B cell (primary cell): ENCODE data around the gene ZNRF2. TPM values are rescaled to one million over a fixed set of nuclear protein-coding genes. Genes with fewer than 3 reads are reported as not detected.

Source experiments
- ATAC-seq: fragments of 200-7000 bp; cut with Tn5 transposase; one replicate; pipeline ENCODE4 v1.10.0; 2021; ENCODE audit warnings: low read depth, mild to moderate bottlenecking, moderate number of reproducible peaks, moderate library complexity
- CTCF ChIA-PET: fragments of 350-600 bp; sonication (Branson Sonifier 250); formaldehyde crosslinking; loops from one replicate; lab custom pipeline; 2021; ENCODE audit warnings: antibody characterized with exemption, inconsistent platforms; lab: Charles Lee
- POLR2A ChIA-PET: fragments of 350-600 bp; sonication (Branson Sonifier 250); formaldehyde crosslinking; loops from one replicate; lab custom pipeline; 2021; ENCODE audit warnings: antibody characterized with exemption; lab: Charles Lee
- DNase-seq: peaks from one replicate; pipeline ENCODE4 v3.0.0; 2013
- H2AFZ ChIP-seq: 2 replicates; pipeline ENCODE4 v1.6.1; 2012; ENCODE audit warnings: mild to moderate bottlenecking, low read depth, low read length; ENCODE audit not compliant: insufficient read depth, poor library complexity, severe bottlenecking
- H3K27ac ChIP-seq, 2 donors: 1 replicate in 1 of 2; 2 replicates in 1 of 2; pipeline ENCODE4 v1.5.1; 2012 to 2013; ENCODE audit warnings: low read length in 2 of 2, mild to moderate bottlenecking in 2 of 2, moderate library complexity in 1 of 2
- H3K27me3 ChIP-seq, 4 experiments: fragments of 200-600 bp in 1 of 4; sonication (generic) in 1 of 4; replicated peaks in 1 of 4; 1 replicate in 2 of 4; 2 replicates in 2 of 4; pipeline versions ENCODE4 v1.6.1 to v1.7.0; 2013 to 2016; ENCODE audit warnings: low read length in 3 of 4, mild to moderate bottlenecking in 2 of 4, mixed read lengths in 1 of 4, moderate library complexity in 1 of 4; ENCODE audit not compliant: insufficient read depth in 4 of 4, control insufficient read depth in 3 of 4; ENCODE audit errors: control extremely low read depth in 1 of 4
- H3K36me3 ChIP-seq, 2 experiments: replicated peaks in 1 of 2; 1 replicate in 1 of 2; 2 replicates in 1 of 2; pipeline versions ENCODE4 v1.6.1 to v1.7.1; 2013; ENCODE audit warnings: low read length in 1 of 2; ENCODE audit not compliant: insufficient read depth in 2 of 2, control insufficient read depth in 1 of 2; ENCODE audit errors: control extremely low read depth in 1 of 2, extremely low read depth in 1 of 2
- H3K4me1 ChIP-seq, 2 donors: fragments of 200-600 bp in 1 of 2; sonication (generic) in 1 of 2; 1 replicate in 1 of 2; 2 replicates in 1 of 2; pipeline versions ENCODE4 v1.5.1 to v1.6.1; 2013 to 2017; ENCODE audit warnings: low read length in 2 of 2; ENCODE audit not compliant: control insufficient read depth in 2 of 2, insufficient read depth in 2 of 2
- H3K4me2 ChIP-seq: replicated peaks from 2 replicates; pipeline ENCODE3; 2012; ENCODE audit warnings: mild to moderate bottlenecking, low read depth, low read length; ENCODE audit not compliant: poor library complexity, severe bottlenecking
- H3K4me3 ChIP-seq, 5 experiments: fragments of 200-600 bp in 1 of 5; sonication (generic) in 1 of 5; 1 replicate in 3 of 5; 2 replicates in 2 of 5; pipeline versions ENCODE4 v1.5.1 to v1.7.0; 2011 to 2016; ENCODE audit warnings: low read length in 4 of 5, mild to moderate bottlenecking in 4 of 5, low read depth in 2 of 5, control low read depth in 1 of 5, moderate library complexity in 1 of 5; ENCODE audit not compliant: insufficient read depth in 1 of 5; ENCODE audit errors: control extremely low read depth in 1 of 5, extremely low read depth in 1 of 5
- H3K79me2 ChIP-seq: fragments of 200-600 bp; sonication (generic); one replicate; pipeline ENCODE4 v1.6.0; 2016; ENCODE audit warnings: low read length; ENCODE audit not compliant: control insufficient read depth, insufficient read depth
- H3K9ac ChIP-seq: fragments of 200-600 bp; sonication (generic); 2 replicates; pipeline ENCODE4 v1.6.1; 2017; ENCODE audit warnings: mild to moderate bottlenecking, low read length, moderate library complexity
- H3K9me3 ChIP-seq, 3 donors: one replicate each; pipeline versions ENCODE4 v1.6.1 to v1.7.1; 2013; ENCODE audit warnings: low read length in 2 of 3; ENCODE audit not compliant: control insufficient read depth in 2 of 3, insufficient read depth in 1 of 3; ENCODE audit errors: control extremely low read depth in 1 of 3
- H4K20me1 ChIP-seq: 2 replicates; pipeline ENCODE4 v1.6.0; 2012; ENCODE audit warnings: mild to moderate bottlenecking, low read length; ENCODE audit not compliant: insufficient read depth, control insufficient read depth, poor library complexity, severe bottlenecking
- H3K27ac Mint-ChIP-seq: one replicate; pipeline ENCODE4 v1.8.0; 2021; ENCODE audit warnings: mixed read lengths
- H3K27me3 Mint-ChIP-seq: one replicate; pipeline ENCODE4 v1.8.0; 2021; ENCODE audit warnings: mixed read lengths
- H3K4me1 Mint-ChIP-seq: one replicate; pipeline ENCODE4 v1.8.0; 2021; ENCODE audit warnings: mixed read lengths
- H3K4me3 Mint-ChIP-seq: one replicate; pipeline ENCODE4 v1.8.0; 2021; ENCODE audit warnings: mixed read lengths
- H3K9me3 Mint-ChIP-seq: one replicate; pipeline ENCODE4 v1.8.0; 2022; ENCODE audit warnings: mixed read lengths; ENCODE audit not compliant: insufficient read depth
- CTCF ChIP-seq: fragments of 200-600 bp; IDR thresholded peaks from one replicate; pipeline ENCODE4 v1.8.0; 2022; ENCODE audit warnings: antibody characterized with exemption, mild to moderate bottlenecking
- EZH2 ChIP-seq: IDR thresholded peaks from 2 replicates; pipeline ENCODE4 v1.6.1; 2012; ENCODE audit warnings: borderline replicate concordance, low read depth, mild to moderate bottlenecking, moderate library complexity, low read length; ENCODE audit not compliant: insufficient read depth, poor library complexity, severe bottlenecking
- WGBS: methylation state at CpG from one replicate; pipeline ENCODE4 v1.1.5; 2013; ENCODE audit warnings: missing lambda C conversion rate; ENCODE audit not compliant: insufficient coverage; 5-methylcytosine and 5-hydroxymethylcytosine counted together
- intact Hi-C: fragments of 100-400 bp; cut with micrococcal nuclease; formaldehyde crosslinking; loops from one replicate; pipeline ENCODE4 v1.10.0; 2022
- polyA plus RNA-seq: library from polyadenylated mRNA; depleted of rRNA; stranded (reverse); fragments of >200 nt; gene quantifications from 2 replicates; pipeline ENCODE4 v1.2.3, GENCODE V29; 2012
- total RNA-seq, 2 donors: library from RNA; stranded (reverse); fragments of 120-200 nt in 1 of 2; gene quantifications; 1 replicate in 1 of 2; 2 replicates in 1 of 2; pipeline versions ENCODE4 v1.2.3 to v1.2.4, GENCODE V29; 2013 to 2022

The ZNRF2 gene
- total and polyA plus RNA-seq, 2 donors (not counting 1 experiment from before 2014, with no cell fraction given) = 6.4 to 32.0 TPM

DNA sequence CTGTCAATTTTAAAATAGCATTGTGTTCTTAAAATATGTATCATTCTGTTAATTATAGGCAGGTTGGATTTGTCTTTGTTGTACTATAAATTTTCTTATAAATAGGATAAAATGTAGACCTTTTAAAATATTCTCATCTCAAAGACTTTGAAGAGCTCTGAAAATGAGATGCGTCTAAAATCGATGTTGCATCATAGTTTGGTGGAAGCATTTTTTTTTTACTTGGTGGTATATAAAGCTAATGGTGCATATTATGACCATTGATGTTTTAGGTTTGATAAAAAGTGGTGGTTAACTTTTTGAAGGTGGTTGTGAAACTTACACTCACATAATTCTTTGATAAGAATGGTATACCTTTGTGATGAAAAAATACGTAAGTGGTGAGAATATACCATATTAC lies 69.1 kb downstream of the ZNRF2 start:
- peaks cover 72% of the 10 kb centered on the region for H3K79me2 ChIP-seq
- peaks cover 25% of the 10 kb centered on the region for H3K4me1 Mint-ChIP-seq
- peaks cover 14% of the 10 kb centered on the region for H4K20me1 ChIP-seq
- DNase-seq (no peak), ATAC-seq (no peak)
- no peak overlapping the region for H2AFZ ChIP-seq
- ChIA-PET CTCF (interaction anchor here (0.6 to 7.0 kb wide), 9 partner anchors 19 to 292 kb away, joined by 3 to 89 read pairs (median 3); no protein-coding TSS in a partner anchor), POLR2A (interaction anchor here (0.6 kb wide), 1 partner anchor 29 kb away, joined by 3 read pairs; no protein-coding TSS in a partner anchor)
- TF ChIP-seq EZH2 = no peak
- no peak for TF ChIP-seq CTCF
- no peak overlapping the region for H3K4me2 ChIP-seq
- H3K4me3 Mint-ChIP-seq = no peak overlapping the region
- no peak overlapping the region for H3K9ac ChIP-seq
- peaks cover 0 to 8% of the 10 kb centered on the region in 2 experiments for H3K36me3 ChIP-seq
- no peaks in the 10 kb centered on the region for H3K9me3 Mint-ChIP-seq
- no peaks in the 10 kb centered on the region for H3K9me3 ChIP-seq
- no peak overlapping the region for H3K4me3 ChIP-seq
- no peak overlapping the region for H3K27ac Mint-ChIP-seq
- peaks cover 2 to 13% of the 10 kb centered on the region in 2 donors for H3K4me1 ChIP-seq
- H3K27me3 ChIP-seq = no peaks in the 10 kb centered on the region
- no peaks in the 10 kb centered on the region for H3K27me3 Mint-ChIP-seq
- WGBS = no CpG with 5 or more reads among the region's 3 CpGs
- no peak overlapping the region for H3K27ac ChIP-seq
- intact Hi-C loops = loop anchor here (2.0 to 10.0 kb wide), 2 partner anchors 51 to 189 kb away; no protein-coding TSS in a partner anchor

GRCh38 chr7:30353932-30354607 lies 69.7 kb downstream of the ZNRF2 start:
- POLR2A ChIA-PET = no interaction called here
- ATAC-seq = no peak

More at GRCh38 chr7:30353932-30354607, 69.7 kb downstream of the ZNRF2 start:
- peaks cover 21% of the 10 kb centered on the region for H3K4me1 Mint-ChIP-seq
- Histone ChIP-seq H3K27ac (no peak overlapping the region), H2AFZ (no peak overlapping the region), H3K4me3 (no peak overlapping the region), H3K79me2 (peaks cover 67% of the 10 kb centered on the region), H3K4me2 (no peak overlapping the region), H3K27me3 (no peaks in the 10 kb centered on the region), H3K9me3 (no peaks in the 10 kb centered on the region), H3K4me1 (peaks cover 2 to 8% of the 10 kb centered on the region in 2 donors), H4K20me1 (peaks cover 11% of the 10 kb centered on the region), H3K9ac (no peak overlapping the region), H3K36me3 (peaks cover 0 to 8% of the 10 kb centered on the region in 2 experiments)
- peak overlapping the region; percentile 33 for H3K27ac Mint-ChIP-seq
- H3K9me3 Mint-ChIP-seq = no peaks in the 10 kb centered on the region
- TF ChIP-seq CTCF (no peak), EZH2 (no peak)
- intact Hi-C loops = loop anchor here (2.0 to 10.0 kb wide), 2 partner anchors 51 to 189 kb away; no protein-coding TSS in a partner anchor
- H3K27me3 Mint-ChIP-seq = no peaks in the 10 kb centered on the region
- CTCF ChIA-PET = interaction anchor here (1.4 to 7.0 kb wide), 5 partner anchors 32 to 211 kb away, joined by 3 to 89 read pairs (median 16); no protein-coding TSS in a partner anchor
- no peak for DNase-seq
- WGBS = 100% methylated on average over 1 of the region's 3 CpGs
- no peak overlapping the region for H3K4me3 Mint-ChIP-seq
